SK-N-SH (cell line): Measurements from ENCODE around the gene TEAD4. TPM values are rescaled to one million over a fixed set of nuclear protein-coding genes. Genes with fewer than 3 reads are reported as not detected.

Experiments used
- CTCF ChIA-PET: fragments of 300-600, 350-600 bp; formaldehyde crosslinking; extraction: SDS; loops from one replicate; lab custom pipeline; 2021; lab: Yijun Ruan, JAX
- POLR2A ChIA-PET: fragments of 350-600 bp; sonication (Branson Sonifier 250); formaldehyde crosslinking; extraction: SDS; loops from one replicate; lab custom pipeline; 2020; ENCODE audit warnings: antibody characterized with exemption, inconsistent platforms; lab: Yijun Ruan, JAX
- DNase-seq: peaks from one replicate; pipeline ENCODE4 v3.0.0; 2012
- H2AFZ ChIP-seq: fragments of 200-600 bp; sonication (generic); 2 replicates; pipeline ENCODE4 v1.8.1; 2016; ENCODE audit warnings: antibody characterized with exemption, mild to moderate bottlenecking, low read depth
- H3F3A ChIP-seq: fragments of 200-600 bp; sonication (generic); replicated peaks from 2 replicates; pipeline ENCODE3; 2016; ENCODE audit warnings: antibody characterized with exemption, mild to moderate bottlenecking; ENCODE audit not compliant: insufficient read depth
- H3K27ac ChIP-seq, 2 experiments: fragments of 200-500 bp in 1 of 2; fragments of 200-600 bp in 1 of 2; sonication (Bioruptor generic) in 1 of 2; sonication (generic), shearing (Covaris generic) in 1 of 2; 2 replicates each; pipeline versions ENCODE4 v1.5.1 to v1.6.1; 2014 to 2016; ENCODE audit warnings: low read depth in 2 of 2, inconsistent platforms in 1 of 2, low read length in 1 of 2, mild to moderate bottlenecking in 1 of 2, mixed read lengths in 1 of 2
- H3K27me3 ChIP-seq: fragments of 200-600 bp; sonication (generic), shearing (Covaris generic); 2 replicates; pipeline ENCODE4 v1.6.1; 2016; ENCODE audit warnings: mixed run types; ENCODE audit not compliant: insufficient read depth
- H3K36me3 ChIP-seq, 2 experiments: fragments of 200-500 bp in 1 of 2; fragments of 200-600 bp in 1 of 2; sonication (Bioruptor generic) in 1 of 2; sonication (generic) in 1 of 2; replicated peaks in 1 of 2; 2 replicates each; pipeline versions ENCODE3 to v1.5.1; 2014 to 2016; ENCODE audit warnings: low read length in 1 of 2, mild to moderate bottlenecking in 1 of 2; ENCODE audit not compliant: insufficient read depth in 2 of 2, control insufficient read depth in 1 of 2
- H3K4me1 ChIP-seq, 2 experiments: fragments of 200-500 bp in 1 of 2; fragments of 200-600 bp in 1 of 2; sonication (Bioruptor generic) in 1 of 2; sonication (generic), shearing (Covaris generic) in 1 of 2; 2 replicates each; pipeline versions ENCODE4 v1.5.1 to v1.6.1; 2014 to 2016; ENCODE audit warnings: low read depth in 1 of 2, low read length in 1 of 2, mixed run types in 1 of 2; ENCODE audit not compliant: insufficient read depth in 2 of 2, control insufficient read depth in 1 of 2
- H3K4me2 ChIP-seq: fragments of 200-600 bp; sonication (generic), shearing (Covaris generic); 2 replicates; pipeline ENCODE4 v1.6.1; 2017; ENCODE audit warnings: mixed run types
- H3K4me3 ChIP-seq, 2 experiments: fragments of 200-500 bp in 1 of 2; fragments of 200-600 bp in 1 of 2; sonication (Bioruptor generic) in 1 of 2; sonication (generic), shearing (Covaris generic) in 1 of 2; 2 replicates each; pipeline versions ENCODE4 v1.5.1 to v1.8.1; 2014 to 2016; ENCODE audit warnings: low read depth in 2 of 2, inconsistent platforms in 1 of 2, low read length in 1 of 2, mild to moderate bottlenecking in 1 of 2, mixed read lengths in 1 of 2, moderate library complexity in 1 of 2
- H3K79me2 ChIP-seq: fragments of 200-600 bp; sonication (generic); 2 replicates; pipeline ENCODE4 v1.8.1; 2017; ENCODE audit warnings: mild to moderate bottlenecking; ENCODE audit not compliant: insufficient read depth
- H3K9ac ChIP-seq: fragments of 200-600 bp; sonication (generic); 2 replicates; pipeline ENCODE4 v1.6.1; 2017; ENCODE audit warnings: mixed run types
- H3K9me2 ChIP-seq: fragments of 200-600 bp; sonication (generic); 2 replicates; pipeline ENCODE4 v1.6.1; 2017; ENCODE audit warnings: mixed run types
- H3K9me3 ChIP-seq: fragments of 200-600 bp; sonication (generic); 2 replicates; pipeline ENCODE4 v1.6.1; 2017; ENCODE audit warnings: mixed run types, mild to moderate bottlenecking, moderate library complexity
- H4K20me1 ChIP-seq: fragments of 200-600 bp; sonication (generic); 2 replicates; pipeline ENCODE4 v1.6.1; 2017; ENCODE audit warnings: mild to moderate bottlenecking, mixed run types; ENCODE audit not compliant: insufficient read depth
- CHD2 ChIP-seq: fragments of 150-350 bp; IDR thresholded peaks from 2 replicates; pipeline ENCODE4 v1.6.1; 2018; ENCODE audit warnings: low read length; ENCODE audit not compliant: partially characterized antibody
- EZH2phosphoT487 ChIP-seq: fragments of 200-600 bp; sonication (generic); IDR thresholded peaks from 2 replicates; pipeline ENCODE4 v1.6.1; 2017; ENCODE audit warnings: low read depth, mixed run types, mild to moderate bottlenecking, antibody characterized with exemption, moderate library complexity, borderline replicate concordance
- FOSL2 ChIP-seq: IDR thresholded peaks from 2 replicates; pipeline ENCODE4 v1.4.0; 2012; ENCODE audit warnings: low read depth, mild to moderate bottlenecking, moderate library complexity, borderline replicate concordance
- FOXJ3 ChIP-seq: sonication (generic); formaldehyde crosslinking; IDR thresholded peaks from 2 replicates; pipeline ENCODE4 v1.5.1; 2020; ENCODE audit warnings: mild to moderate bottlenecking, missing genetic modification reagents
- FOXM1 ChIP-seq: IDR thresholded peaks from 2 replicates; pipeline ENCODE4 v1.4.0; 2012; ENCODE audit warnings: low read depth, mild to moderate bottlenecking
- GATA2 ChIP-seq: sonication (generic); formaldehyde crosslinking; IDR thresholded peaks from 2 replicates; pipeline ENCODE4 v1.5.0; 2020; ENCODE audit warnings: mild to moderate bottlenecking, missing genetic modification reagents
- JUND ChIP-seq: IDR thresholded peaks from 2 replicates; pipeline ENCODE4 v1.4.0; 2012
- MXI1 ChIP-seq: IDR thresholded peaks from 2 replicates; pipeline ENCODE4 v1.6.1; 2012; ENCODE audit warnings: mild to moderate bottlenecking, low read depth, low read length, improper control_type of control experiment
- NFIC ChIP-seq: IDR thresholded peaks from 2 replicates; pipeline ENCODE4 v1.4.0; 2012; ENCODE audit warnings: borderline replicate concordance
- POLR2AphosphoS5 ChIP-seq: IDR thresholded peaks from 2 replicates; pipeline ENCODE4 v1.6.1; 2012; ENCODE audit warnings: low read depth, low read length
- RCOR1 ChIP-seq: fragments of 150-350 bp; IDR thresholded peaks from 2 replicates; pipeline ENCODE4 v1.6.1; 2017; ENCODE audit warnings: antibody characterized with exemption, low read length
- RFX5 ChIP-seq: IDR thresholded peaks from 2 replicates; pipeline ENCODE4 v1.6.1; 2012; ENCODE audit warnings: mild to moderate bottlenecking, improper control_type of control experiment, low read length
- RXRA ChIP-seq: IDR thresholded peaks from 2 replicates; pipeline ENCODE4 v1.4.0; 2012; ENCODE audit warnings: low read depth, mild to moderate bottlenecking, borderline replicate concordance
- SIN3A ChIP-seq: IDR thresholded peaks from 2 replicates; pipeline ENCODE4 v1.6.1; 2012; ENCODE audit warnings: low read depth, mild to moderate bottlenecking, low read length, moderate library complexity, borderline replicate concordance
- TAF1 ChIP-seq: IDR thresholded peaks from 2 replicates; pipeline ENCODE4 v1.6.1; 2012; ENCODE audit warnings: low read depth, mild to moderate bottlenecking, low read length, moderate library complexity, borderline replicate concordance
- TCF12 ChIP-seq: IDR thresholded peaks from 2 replicates; pipeline ENCODE4 v1.4.0; 2012
- YY1 ChIP-seq: IDR thresholded peaks from 2 replicates; pipeline ENCODE4 v1.4.0; 2012; ENCODE audit warnings: low read depth, mild to moderate bottlenecking
- WGBS: methylation state at CpG from one replicate; pipeline ENCODE4 v1.1.6; 2017; ENCODE audit warnings: low lambda C conversion rate; 5-methylcytosine and 5-hydroxymethylcytosine counted together
- polyA plus RNA-seq, 3 experiments: library from polyadenylated mRNA; depleted of rRNA; stranded (reverse); fragments of >200 nt; gene quantifications; 2 replicates each; pipeline ENCODE4 v1.2.3, GENCODE V29; 2012
- TF ChIP-seq, protein P1 (sequence below): IDR thresholded peaks from 2 replicates; pipeline ENCODE4 v1.4.0; 2012; ENCODE audit warnings: low read depth, borderline replicate concordance
- TF ChIP-seq, protein P2 (sequence below): fragments of 150-350 bp; IDR thresholded peaks from 2 replicates; pipeline ENCODE4 v1.6.1; 2016; ENCODE audit warnings: mild to moderate bottlenecking, low read depth, low read length
- TF ChIP-seq, protein P3 (sequence below): fragments of 150-350 bp; IDR thresholded peaks from 2 replicates; pipeline ENCODE4 v1.6.1; 2017; ENCODE audit warnings: antibody characterized with exemption, low read length, low read depth, borderline replicate concordance
- TF ChIP-seq, protein P4 (sequence below): IDR thresholded peaks from 2 replicates; pipeline ENCODE4 v1.4.0; 2012; ENCODE audit warnings: low read depth

Gene TEAD4
- polyA plus RNA-seq, 1 of the 3 experiments (the other 2 are of a cell fraction) = 27.1 TPM

DNA sequence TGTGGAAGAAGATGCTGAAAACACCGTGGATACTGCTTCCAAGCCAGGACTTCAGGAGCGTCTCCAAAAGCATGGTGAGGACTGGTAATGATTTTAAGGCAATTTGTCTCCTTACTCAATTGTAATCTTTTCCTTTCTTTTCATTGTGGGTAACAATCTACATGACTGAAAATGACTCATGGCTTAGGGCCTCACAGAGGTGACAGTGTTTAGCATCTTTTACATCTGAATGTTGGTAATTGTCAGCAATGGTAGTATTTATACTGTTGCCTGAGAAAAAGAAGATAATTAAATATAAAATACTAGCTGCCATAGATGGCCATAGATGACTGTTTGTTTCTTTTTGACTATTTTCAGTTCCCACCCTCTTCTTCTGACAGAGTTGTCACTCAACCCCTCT lies 36.9 kb upstream of the TEAD4 start:
- Histone ChIP-seq H3K9me3 (no peaks in the 10 kb centered on the region), H3F3A (peaks cover 6% of the 10 kb centered on the region), H3K9me2 (no peaks in the 10 kb centered on the region), H2AFZ (no peak overlapping the region), H4K20me1 (peaks cover 3% of the 10 kb centered on the region; the same call in 1 of the 2 replicates), H3K79me2 (peaks cover 30% of the 10 kb centered on the region; the same call in 1 of the 2 replicates), H3K4me1 (peaks cover 0 to 5% of the 10 kb centered on the region in 2 experiments; a peak in 1 of 4 replicates), H3K27me3 (no peaks in the 10 kb centered on the region), H3K27ac (no peak overlapping the region; a peak in 1 of 4 replicates), H3K36me3 (peaks cover 5 to 56% of the 10 kb centered on the region in 2 experiments), H3K4me3 (no peak overlapping the region), H3K4me2 (no peak overlapping the region), H3K9ac (no peak overlapping the region)
- WGBS = 93% methylated on average over 2 of the region's 2 CpGs
- ChIA-PET CTCF (no interaction called here), POLR2A (no interaction called here)
- TF ChIP-seq FOSL2 = no peak
- no peak for DNase-seq

DNA sequence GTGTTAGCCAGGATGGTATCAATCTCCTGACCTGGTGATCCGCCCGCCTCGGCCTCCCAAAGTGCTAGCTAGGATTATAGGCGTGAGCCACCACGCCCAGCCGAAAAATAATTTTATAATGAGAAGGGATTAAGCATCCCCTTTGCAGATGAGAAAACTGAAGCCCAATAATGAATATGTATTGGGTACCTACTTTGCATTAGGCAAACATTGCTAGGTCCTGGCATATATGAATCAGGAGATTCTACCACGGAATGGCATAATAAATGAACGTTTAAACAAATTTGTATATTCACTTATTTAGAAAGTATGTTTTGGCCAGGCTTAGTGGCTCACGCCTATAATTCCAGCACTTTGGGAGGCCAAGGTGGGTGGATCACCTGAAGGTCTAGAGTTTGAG lies 36.1 kb upstream of the TEAD4 start:
- H3K4me1 ChIP-seq = peaks cover 0 to 5% of the 10 kb centered on the region in 2 experiments; a peak in 1 of 4 replicates
- H3F3A ChIP-seq = peaks cover 6% of the 10 kb centered on the region
- peaks cover 3% of the 10 kb centered on the region; the same call in 1 of the 2 replicates for H4K20me1 ChIP-seq
- no peaks in the 10 kb centered on the region for H3K27me3 ChIP-seq
- POLR2A ChIA-PET = interaction anchor here (0.7 kb wide), 1 partner anchor 19 kb away, joined by 3 read pairs; no protein-coding TSS in a partner anchor
- peaks cover 5 to 59% of the 10 kb centered on the region in 2 experiments for H3K36me3 ChIP-seq
- CTCF ChIA-PET = interaction anchor here (0.6 to 1.0 kb wide), 2 partner anchors 46 to 111 kb away, joined by 4 to 5 read pairs; partner anchors contain the start of genes FOXM1 and RHNO1
- H3K4me2 ChIP-seq = no peak overlapping the region
- no peak overlapping the region for H3K27ac ChIP-seq
- no peaks in the 10 kb centered on the region for H3K9me2 ChIP-seq
- no peak overlapping the region for H2AFZ ChIP-seq
- H3K9me3 ChIP-seq = no peaks in the 10 kb centered on the region
- peaks cover 29% of the 10 kb centered on the region; the same call in 1 of the 2 replicates for H3K79me2 ChIP-seq
- H3K9ac ChIP-seq = no peak overlapping the region
- 94% methylated on average over 9 of the region's 9 CpGs for WGBS
- H3K4me3 ChIP-seq = no peak overlapping the region
- TF ChIP-seq, protein P1, sequence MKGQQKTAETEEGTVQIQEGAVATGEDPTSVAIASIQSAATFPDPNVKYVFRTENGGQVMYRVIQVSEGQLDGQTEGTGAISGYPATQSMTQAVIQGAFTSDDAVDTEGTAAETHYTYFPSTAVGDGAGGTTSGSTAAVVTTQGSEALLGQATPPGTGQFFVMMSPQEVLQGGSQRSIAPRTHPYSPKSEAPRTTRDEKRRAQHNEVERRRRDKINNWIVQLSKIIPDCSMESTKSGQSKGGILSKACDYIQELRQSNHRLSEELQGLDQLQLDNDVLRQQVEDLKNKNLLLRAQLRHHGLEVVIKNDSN = no peak
- TF ChIP-seq RCOR1 (no peak), TAF1 (no peak), JUND (no peak), EZH2phosphoT487 (no peak), FOXJ3 (CRISPR knock-in tag) (no peak), TCF12 (no peak), POLR2AphosphoS5 (no peak), YY1 (no peak), RXRA (no peak), NFIC (no peak), CHD2 (no peak), RFX5 (no peak), MXI1 (no peak), FOXM1 (no peak), SIN3A (no peak), GATA2 (no peak)
- TF ChIP-seq, protein P2, sequence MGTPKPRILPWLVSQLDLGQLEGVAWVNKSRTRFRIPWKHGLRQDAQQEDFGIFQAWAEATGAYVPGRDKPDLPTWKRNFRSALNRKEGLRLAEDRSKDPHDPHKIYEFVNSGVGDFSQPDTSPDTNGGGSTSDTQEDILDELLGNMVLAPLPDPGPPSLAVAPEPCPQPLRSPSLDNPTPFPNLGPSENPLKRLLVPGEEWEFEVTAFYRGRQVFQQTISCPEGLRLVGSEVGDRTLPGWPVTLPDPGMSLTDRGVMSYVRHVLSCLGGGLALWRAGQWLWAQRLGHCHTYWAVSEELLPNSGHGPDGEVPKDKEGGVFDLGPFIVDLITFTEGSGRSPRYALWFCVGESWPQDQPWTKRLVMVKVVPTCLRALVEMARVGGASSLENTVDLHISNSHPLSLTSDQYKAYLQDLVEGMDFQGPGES = no peak
- TF ChIP-seq, protein P3, sequence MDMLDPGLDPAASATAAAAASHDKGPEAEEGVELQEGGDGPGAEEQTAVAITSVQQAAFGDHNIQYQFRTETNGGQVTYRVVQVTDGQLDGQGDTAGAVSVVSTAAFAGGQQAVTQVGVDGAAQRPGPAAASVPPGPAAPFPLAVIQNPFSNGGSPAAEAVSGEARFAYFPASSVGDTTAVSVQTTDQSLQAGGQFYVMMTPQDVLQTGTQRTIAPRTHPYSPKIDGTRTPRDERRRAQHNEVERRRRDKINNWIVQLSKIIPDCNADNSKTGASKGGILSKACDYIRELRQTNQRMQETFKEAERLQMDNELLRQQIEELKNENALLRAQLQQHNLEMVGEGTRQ = no peak
- TF ChIP-seq, protein P4, sequence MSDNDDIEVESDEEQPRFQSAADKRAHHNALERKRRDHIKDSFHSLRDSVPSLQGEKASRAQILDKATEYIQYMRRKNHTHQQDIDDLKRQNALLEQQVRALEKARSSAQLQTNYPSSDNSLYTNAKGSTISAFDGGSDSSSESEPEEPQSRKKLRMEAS = no peak
- TF ChIP-seq, all 33 proteins: peak for 0
- no peak for DNase-seq
